GM21381 (cell line): ENCODE measurements around the gene SLC23A2.
"Not testable (repeated sequence)": the region's sequence is repeated elsewhere in the genome, so short reads cannot be mapped to it uniquely, and the experiment has no call there.

Experiments used
- ATAC-seq: cut with Tn5 transposase; IDR thresholded peaks from one replicate; pipeline ENCODE4 v1.9.1; 2021; ENCODE audit warnings: mild to moderate bottlenecking, moderate library complexity; ENCODE audit not compliant: unreplicated experiment

The SLC23A2 gene

GRCh38 chr20:4883051-4883450 is 118.3 kb downstream of the SLC23A2 start:
- no peak for ATAC-seq

GRCh38 chr20:4881006-4881730 is 120.1 kb downstream of the SLC23A2 start:
- ATAC-seq = no peak

DNA sequence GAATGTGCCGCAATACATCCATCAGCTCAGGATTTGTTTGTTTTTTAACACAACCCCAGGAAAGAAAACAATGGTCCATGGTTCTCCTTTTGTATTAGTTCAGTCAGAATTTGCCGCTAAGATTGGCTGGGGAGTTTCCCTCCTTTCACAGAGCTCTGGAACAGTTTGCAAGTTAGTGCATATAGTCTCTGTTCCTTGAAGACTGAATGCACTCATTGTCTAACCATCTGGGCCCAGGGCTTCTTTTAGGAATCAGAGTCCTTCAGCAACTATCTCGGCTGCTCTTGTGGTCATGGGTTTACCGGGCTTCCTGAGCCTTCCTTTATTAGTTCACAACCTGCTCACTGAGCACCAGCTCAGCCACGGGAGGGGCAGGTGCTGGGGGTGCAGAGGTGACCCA is 121.3 kb downstream of the SLC23A2 start:
- ATAC-seq = no peak

DNA sequence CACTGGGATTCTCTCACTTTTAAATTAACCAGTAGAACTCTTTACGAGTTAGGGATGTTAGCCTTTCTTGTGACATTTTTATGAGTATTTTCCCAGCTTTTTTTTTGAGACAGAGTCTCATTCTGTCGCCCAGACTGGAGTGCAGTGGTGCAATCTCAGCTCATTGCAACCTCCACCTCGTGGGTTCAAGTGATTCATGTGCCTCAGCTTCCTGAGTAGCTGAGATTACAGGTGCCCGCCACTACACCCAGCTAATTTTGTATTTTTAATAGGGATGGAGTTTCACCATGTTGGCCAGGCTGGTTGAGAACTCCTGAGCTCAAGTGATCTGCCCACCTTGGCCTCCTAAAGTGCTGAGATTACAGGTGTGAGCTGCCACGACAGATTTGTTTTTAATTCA is 123.2 kb downstream of the SLC23A2 start:
- not testable (repeated sequence) for ATAC-seq

GRCh38 chr20:4876731-4877130 is 124.6 kb downstream of the SLC23A2 start:
- no peak for ATAC-seq

DNA sequence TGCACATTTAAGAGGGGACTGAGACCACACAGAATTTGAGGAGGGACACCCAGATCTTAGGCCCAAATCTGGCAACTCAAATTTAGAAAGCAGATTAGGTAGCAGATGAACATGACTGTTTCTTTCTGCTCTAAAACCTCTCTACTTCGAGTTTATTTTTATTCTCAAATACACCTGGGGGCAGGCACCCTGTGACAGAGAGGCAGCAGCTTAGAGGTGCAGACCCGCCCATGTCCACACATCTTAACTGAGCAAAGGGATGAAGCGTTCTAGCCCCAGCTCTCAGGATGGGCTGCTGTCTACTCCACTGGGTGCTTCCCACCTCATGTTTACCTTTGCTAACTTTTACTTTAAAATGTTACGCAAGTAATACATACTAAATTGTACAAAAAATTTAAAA is 125.0 kb downstream of the SLC23A2 start:
- no peak for ATAC-seq

- no peak for ATAC-seq
Observed at GRCh38 chr20:4875578-4876067, 125.7 kb downstream of the SLC23A2 start.

- ATAC-seq = no peak
Observed at GRCh38 chr20:4873396-4873795, 127.9 kb downstream of the SLC23A2 start.

- ATAC-seq = no peak
Observed at GRCh38 chr20:4871486-4871885, 129.8 kb downstream of the SLC23A2 start.

DNA sequence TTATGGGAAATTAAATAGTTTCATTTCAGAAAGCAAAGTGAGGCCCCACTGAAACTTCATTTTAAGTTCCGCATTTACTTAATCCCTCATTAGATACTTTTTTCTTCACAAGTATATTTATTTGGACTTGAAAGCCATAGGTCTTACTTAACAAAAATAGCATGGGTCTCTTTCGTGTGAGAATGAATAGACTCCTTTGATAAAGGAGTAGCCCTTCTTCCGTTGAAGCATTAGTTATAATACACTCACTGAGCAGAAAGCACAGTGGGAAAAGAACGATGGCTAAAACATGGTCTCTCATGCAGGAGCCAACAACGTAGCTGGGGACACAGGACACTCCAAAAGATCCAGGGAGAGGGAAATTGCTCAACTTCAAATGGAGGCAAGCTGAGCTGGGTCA is 130.4 kb downstream of the SLC23A2 start:
- no peak for ATAC-seq

GRCh38 chr20:4869290-4870193 is 131.8 kb downstream of the SLC23A2 start:
- no peak for ATAC-seq

- ATAC-seq = no peak
Observed at GRCh38 chr20:4867051-4867450, 134.3 kb downstream of the SLC23A2 start.

DNA sequence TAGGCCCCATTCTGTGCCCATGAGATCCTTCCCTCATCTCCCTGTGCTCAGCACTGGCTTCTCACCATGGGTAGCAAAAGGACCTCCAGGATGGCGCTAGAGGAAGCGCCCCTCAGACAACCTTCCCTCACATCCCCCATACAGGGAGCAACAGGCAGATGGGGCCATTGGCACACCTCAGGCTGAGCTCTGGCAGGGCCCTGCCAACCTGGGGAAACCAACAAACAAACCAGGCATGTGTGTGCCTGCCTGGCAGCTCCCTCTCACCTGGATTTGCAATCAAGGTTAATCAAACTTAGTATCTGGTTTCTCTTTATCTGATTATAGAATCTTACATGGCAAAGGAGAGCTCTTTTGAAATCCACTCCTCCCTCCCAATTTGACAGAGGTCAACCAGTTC is 134.9 kb downstream of the SLC23A2 start:
- no peak for ATAC-seq

GRCh38 chr20:4864311-4864752 is 137.0 kb downstream of the SLC23A2 start:
- no peak for ATAC-seq

GRCh38 chr20:4862661-4863060 is 138.6 kb downstream of the SLC23A2 start:
- no peak for ATAC-seq

DNA sequence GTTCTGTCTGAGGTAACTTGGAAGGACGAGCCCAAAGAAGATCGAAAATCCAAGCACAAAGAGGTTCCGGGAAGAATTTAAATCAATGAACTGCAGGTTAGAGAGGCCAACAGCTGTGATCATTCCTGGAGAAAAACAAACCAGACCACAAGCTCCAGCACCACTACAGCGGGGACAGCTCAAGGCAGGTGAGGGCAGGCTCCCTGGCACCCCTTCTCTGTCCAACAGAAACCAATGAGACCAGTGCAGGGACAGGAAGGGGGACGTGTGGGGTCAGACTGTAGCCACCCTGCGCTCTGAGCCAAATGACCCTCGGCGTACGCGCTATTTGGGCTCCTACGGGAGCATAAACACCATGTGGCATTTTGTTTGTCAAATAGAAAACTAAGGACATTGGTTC is 139.3 kb downstream of the SLC23A2 start:
- no peak for ATAC-seq

DNA sequence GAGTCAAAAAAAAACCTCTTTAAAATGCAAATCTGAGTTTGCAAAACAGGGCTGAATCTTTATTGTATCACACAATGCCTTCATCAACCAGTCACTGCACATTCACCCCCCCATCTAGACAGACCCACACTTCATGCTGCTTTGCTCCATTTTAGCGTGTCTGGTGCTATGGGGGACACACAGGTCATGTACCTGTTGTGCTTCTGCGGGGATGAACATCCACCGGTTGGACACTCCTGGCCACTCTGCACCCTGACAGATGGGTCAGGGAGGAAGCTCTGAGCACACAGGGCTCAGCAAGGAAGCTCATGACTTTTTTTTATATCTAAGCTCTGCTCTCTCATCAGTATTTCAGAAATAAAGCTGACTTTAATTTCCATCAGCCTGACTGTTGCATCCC is 143.3 kb downstream of the SLC23A2 start:
- ATAC-seq = no peak

GRCh38 chr20:4856022-4856755 is 145.1 kb downstream of the SLC23A2 start:
- no peak for ATAC-seq

DNA sequence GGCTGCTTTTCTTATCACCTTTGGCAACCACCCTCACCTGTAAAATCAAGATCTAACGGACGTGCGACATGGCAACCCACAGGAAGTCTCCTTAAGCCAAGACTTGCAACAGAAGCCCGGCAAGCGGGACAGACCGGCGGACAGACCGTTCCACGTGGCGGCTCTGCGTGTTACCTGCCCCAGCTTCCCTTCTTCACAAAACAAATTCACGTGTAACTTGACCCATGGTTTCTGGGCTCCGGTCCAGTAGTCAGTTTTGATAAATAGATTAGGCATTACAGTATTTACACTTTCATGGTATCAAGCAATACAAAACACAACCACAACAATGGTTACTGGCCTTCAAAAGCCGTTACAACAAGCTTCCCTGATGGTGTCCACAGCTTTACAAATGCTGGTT is 145.8 kb downstream of the SLC23A2 start:
- no peak for ATAC-seq

DNA sequence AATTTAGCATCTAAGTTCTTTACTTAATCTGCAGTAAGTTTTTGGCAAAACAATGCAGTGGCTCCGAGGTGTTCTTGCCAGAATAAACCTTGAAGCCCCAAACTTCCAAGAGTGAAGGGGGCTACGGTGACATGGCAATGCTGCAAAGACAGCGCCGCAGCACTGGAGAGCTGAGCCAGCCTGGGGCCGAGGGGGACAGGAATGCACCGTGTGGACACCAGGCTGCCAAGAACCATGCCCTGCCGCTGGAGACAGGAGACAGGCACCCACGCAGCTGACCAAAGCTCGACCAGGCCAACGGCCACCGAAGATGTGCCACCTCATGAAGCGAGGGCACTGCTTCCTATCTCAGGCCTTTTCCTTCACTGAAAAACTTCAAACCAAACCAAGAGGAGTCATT is 146.2 kb downstream of the SLC23A2 start:
- no peak for ATAC-seq

DNA sequence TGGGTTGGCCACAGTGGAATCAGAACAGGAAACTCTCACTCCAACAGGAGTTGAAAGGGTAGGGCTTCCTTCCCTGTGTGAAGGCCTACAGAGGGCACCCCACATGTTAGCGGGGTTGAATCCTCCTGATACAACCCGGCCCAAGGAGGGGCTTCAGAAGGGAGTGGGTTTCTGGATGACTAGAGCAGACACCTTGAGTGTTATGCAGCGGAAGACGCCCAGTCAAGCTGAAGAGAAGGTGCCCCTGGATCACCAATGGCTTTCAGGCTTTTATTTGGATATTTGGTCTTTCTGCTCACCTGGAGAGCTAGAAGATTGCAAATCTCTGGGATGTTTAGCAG is 146.8 kb downstream of the SLC23A2 start:
- ATAC-seq = no peak
